Activated CD8-positive, alpha-beta memory T cell treated with anti-CD3 and anti-CD28 coated beads, Interleukin-2, amount 50 U/mL, for 4 hours (primary cell): ENCODE data around the gene EXOC2.
A peak's percentile ranks its signal among the peaks of the same experiment; 100 is the strongest.

Experiments
- DNase-seq: peaks from one replicate; pipeline ENCODE4 v3.0.0-alpha.2; 2020

The EXOC2 gene

DNA sequence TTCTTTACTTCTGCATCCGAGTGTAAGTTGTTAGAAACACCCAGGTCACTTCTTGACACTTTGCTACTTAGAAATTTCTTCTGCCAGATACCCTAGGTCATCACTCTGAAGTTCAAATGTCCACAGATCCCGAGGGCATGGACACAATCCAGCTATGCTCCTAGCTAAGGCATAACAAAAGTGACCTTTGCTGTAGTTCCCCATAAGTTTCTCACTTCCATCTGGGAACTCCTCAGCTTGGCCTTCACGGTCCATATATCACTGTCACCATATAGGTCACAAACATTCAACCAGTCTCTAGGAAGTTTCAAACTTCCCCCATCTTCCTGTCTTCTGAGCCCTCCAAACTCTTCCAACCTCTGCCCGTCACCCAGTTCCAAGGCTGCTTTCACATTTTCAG lies 236.1 kb downstream of the EXOC2 start:
- no peak for DNase-seq

- DNase-seq = no peak
Observed at GRCh38 chr6:456358-456867, 236.5 kb downstream of the EXOC2 start.

- DNase-seq = no peak
Observed at GRCh38 chr6:455835-456234, 237.1 kb downstream of the EXOC2 start.

DNA sequence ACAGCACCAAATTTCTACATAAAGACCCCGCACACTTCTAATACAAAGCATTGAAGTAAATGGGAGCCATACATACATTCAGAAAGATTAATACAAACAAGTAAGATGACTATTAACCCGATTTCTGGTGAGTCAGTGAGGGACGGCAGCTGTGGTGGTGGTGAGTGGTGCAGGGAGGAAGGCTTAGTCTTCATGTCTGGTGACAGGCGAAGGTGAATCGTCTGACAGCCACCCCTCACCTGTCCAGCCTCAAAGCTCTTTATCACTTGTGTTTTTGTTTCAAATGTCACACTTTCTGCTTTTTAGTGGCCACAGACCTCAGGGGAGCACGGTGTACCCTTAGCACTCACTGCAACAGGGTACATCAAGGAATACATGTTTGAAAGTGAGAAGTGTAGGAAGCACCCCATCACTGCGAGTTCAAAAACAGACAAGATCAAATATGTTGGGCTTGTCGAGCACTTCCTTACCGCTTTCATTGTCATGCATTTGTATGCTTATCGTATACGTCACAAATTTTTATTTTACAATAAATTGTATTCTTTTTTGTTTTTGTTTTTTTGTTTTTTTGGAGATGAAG lies 237.8 kb downstream of the EXOC2 start:
- DNase-seq = peak; percentile 63

GRCh38 chr6:454148-454991 lies 238.6 kb downstream of the EXOC2 start:
- DNase-seq = no peak

DNA sequence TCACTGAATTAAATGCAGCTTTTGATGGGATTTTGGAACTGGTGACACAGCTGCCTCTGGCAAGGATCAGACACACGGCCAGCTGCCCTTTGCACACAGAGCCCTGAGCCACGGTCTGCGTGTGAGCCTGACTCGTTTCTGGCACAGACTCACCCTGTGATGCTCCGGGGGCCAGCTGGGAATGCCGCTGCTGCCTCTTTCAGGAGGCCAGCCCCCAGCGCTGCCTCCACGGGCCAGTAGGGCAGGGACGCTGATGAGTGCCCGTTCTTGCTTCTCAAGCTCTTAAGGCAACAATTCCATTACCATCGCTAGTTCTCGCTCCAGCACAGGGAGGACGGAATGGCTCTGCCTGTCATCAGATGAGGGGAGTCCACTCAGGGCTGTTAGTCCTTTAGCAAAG lies 239.8 kb downstream of the EXOC2 start:
- DNase-seq = no peak

- DNase-seq = no peak
Observed at GRCh38 chr6:452301-453067, 240.5 kb downstream of the EXOC2 start.

DNA sequence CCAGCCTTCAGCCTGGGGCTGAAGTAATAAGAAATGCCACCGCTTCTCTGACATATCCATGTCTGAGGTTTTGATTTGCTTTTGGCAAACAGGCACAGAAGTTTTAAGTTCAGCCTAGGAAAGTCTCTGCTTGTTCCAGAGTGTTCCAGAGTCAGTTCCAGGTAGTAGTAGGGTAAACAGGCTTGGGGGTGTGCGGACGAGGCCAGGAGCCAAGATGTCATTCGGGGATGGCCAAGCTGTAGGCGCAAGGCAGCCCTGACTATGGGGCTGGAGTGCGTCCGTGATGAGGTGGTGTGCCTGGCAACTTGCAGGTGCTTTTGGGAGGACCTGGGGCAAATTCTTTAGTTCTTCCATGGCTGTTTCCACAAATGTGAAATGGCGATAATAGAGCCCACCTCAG lies 241.1 kb downstream of the EXOC2 start:
- no peak for DNase-seq

DNA sequence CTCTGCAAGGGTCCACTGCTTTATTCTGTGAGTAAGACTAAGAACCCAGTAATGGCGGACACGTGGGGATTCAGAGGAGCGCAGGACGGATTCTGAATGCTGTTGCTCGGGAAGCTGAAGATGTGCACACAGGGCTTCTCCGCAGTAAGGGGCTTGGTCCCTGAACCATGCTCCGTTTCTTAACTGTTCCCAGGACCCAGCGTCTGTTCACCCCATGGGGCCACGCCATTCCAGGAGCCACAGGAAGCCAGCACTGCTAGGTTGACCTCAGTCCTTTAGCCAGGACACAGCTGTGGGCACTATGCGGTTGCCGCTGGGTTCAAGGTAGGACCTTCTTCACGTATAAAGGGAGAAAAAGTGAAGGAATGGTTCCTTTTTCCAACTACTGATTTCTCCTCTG lies 241.6 kb downstream of the EXOC2 start:
- no peak for DNase-seq

DNA sequence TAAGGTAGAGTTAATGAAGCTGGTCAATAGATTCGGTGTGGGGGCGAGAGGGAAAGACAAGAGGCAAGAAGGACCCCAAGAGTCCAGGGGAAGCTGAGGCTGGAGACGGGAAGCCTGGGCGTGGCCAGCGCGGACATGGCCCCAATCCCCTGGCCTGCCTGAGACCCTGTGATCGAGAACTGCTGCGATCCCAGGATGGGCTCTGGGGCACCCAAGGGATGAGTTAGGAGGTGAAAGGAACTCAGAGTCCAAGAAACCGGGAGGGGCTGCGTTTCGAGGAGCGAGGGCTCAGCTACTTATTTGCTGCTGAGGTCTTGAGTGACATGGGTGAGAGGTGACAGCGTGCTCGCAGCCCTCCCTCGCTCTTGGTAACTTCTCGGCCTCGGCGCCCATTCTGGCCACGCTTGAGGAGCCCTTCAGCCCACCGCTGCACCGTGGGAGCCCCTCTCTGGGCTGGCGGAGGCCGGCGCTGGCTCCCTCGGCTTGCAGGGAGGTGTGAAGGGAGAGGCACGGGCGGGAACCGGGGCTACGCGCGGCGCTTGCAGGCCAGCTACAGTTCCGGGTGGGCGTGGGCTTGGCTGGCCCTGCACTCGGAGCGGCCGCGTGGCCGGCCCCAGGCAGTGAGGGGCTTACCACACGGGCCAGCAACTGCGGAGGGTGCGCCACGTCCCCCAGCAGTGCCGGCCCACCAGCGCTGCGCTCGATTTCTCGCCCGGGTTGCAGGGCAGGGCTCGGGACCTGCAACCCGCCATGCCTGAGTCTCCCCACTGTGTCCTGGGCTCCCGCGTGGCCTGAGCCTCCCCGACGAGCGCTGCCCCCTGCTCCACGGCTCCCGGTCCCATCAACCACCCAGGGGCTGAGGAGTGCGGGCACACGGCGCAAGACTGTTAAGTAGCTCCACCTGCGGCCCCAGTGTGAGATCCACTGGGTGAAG lies 243.2 kb downstream of the EXOC2 start:
- DNase-seq = no peak

GRCh38 chr6:449057-449430 lies 243.9 kb downstream of the EXOC2 start:
- DNase-seq = no peak

- DNase-seq = no peak
Observed at GRCh38 chr6:448296-449056, 244.5 kb downstream of the EXOC2 start.

- DNase-seq = peak; percentile 52
Observed at GRCh38 chr6:447381-448165, 245.4 kb downstream of the EXOC2 start.

DNA sequence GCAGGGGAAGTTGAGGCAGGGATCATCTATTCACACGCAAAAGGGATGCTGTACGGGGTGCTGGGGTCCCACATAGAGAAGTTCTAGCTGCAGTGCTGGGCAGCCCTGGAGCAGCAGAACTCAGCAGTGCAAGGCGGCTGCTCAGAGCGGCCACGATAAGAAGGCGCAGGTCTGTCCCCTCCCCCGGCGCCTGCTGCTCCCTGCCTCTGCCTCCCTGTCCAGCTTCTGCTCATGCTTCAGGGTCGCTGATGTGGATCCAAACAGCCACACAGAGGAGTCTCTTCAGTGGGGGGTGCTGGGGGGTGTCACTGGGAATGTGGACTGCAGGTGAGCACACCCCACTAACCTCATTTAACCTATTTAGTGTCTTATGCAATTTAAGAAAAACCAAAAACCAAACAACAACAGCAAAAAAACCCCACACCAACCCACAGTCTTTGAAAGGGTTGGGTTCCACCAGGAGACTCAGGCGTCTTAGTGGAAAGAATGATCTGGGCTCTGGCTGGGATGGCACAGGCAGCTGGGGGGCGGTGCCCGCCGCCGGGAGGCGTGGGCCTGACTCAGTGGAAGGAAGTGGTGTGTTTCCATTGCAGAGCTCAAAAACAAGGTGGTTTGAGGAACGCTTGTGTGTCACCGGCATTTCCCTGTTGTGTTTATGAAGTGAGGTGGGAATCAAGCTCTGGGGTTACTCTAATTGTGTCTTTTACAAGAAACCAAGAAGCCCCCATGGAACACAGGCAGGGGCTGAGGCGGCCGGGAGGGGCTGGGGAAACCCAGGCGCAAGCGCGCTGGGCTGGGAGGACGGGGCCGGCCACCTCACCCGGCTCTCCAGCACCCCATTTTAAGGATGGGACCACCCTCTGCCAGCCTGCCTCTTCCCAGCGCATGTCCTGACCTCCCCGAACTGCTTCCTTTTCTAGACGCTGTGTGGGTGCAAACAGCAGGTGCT lies 246.2 kb downstream of the EXOC2 start:
- DNase-seq = peak; percentile 93

- no peak for DNase-seq
Observed at GRCh38 chr6:445571-446417, 247.1 kb downstream of the EXOC2 start.

GRCh38 chr6:444653-445275 lies 248.2 kb downstream of the EXOC2 start:
- peak; percentile 52 for DNase-seq

GRCh38 chr6:443621-444159 lies 249.2 kb downstream of the EXOC2 start:
- DNase-seq = peak; percentile 20
